A549 treated with GW870086 at 1 μM for 4 hours (cell line): ENCODE measurements around the gene SLC12A7. TPM values are rescaled to one million over a fixed set of nuclear protein-coding genes. Genes with fewer than 3 reads are reported as not detected.

Experiments
- total RNA-seq: library from RNA; stranded (reverse); fragments of 200-300 nt; extraction: Qiagen RNA extraction; gene quantifications from 5 replicates; pipeline ENCODE4 v1.2.3, GENCODE V29; 2022; ENCODE audit warnings: low read depth

The SLC12A7 gene
- 22.5 to 31.0 TPM (median 30.2 TPM) in 5 replicates for total RNA-seq

GRCh38 chr5:1111727-1112289, at the start of gene SLC12A7:
TSS of gene SLC12A7 (minus strand) at chr5:1112063. CDS start at chr5:1111991, 72 bp downstream.

GRCh38 chr5:1008451-1009358, 103.2 kb downstream of the SLC12A7 start, which contains the start of gene NKD2:
TSS of gene NKD2 (plus strand) at chr5:1008802. CDS start at chr5:1009058, 256 bp downstream.

Other genes starting within 250 kb of the SLC12A7 start
- 33.9 to 43.3 TPM (median 40.3 TPM) in 5 replicates for gene BRD9, start 219.3 kb downstream of the SLC12A7 start, total RNA-seq
- 63.4 to 76.4 TPM (median 71.0 TPM) in 5 replicates for gene TRIP13, start 219.2 kb downstream of the SLC12A7 start, total RNA-seq
- 15.5 to 19.9 TPM (median 18.5 TPM) in 5 replicates for gene NKD2, start 103.3 kb downstream of the SLC12A7 start, total RNA-seq
- gene SLC6A19, start 89.5 kb upstream of the SLC12A7 start, total RNA-seq: 0.07 to 0.13 TPM (median 0.10 TPM) in 5 replicates
- gene SLC6A18, start 113.3 kb upstream of the SLC12A7 start, total RNA-seq: not detected in 5 replicates
- gene TERT, start 183.0 kb upstream of the SLC12A7 start, total RNA-seq: 1.8 to 2.5 TPM (median 2.1 TPM) in 5 replicates
- gene CLPTM1L, start 233.0 kb upstream of the SLC12A7 start, total RNA-seq: 158 to 180 TPM (median 170 TPM) in 5 replicates